Panc1 (cell line): ENCODE results near the gene PAFAH1B1. TPM values are rescaled to one million over a fixed set of nuclear protein-coding genes. Genes with fewer than 3 reads are reported as not detected.

Experiments
- ATAC-seq: fragments of 200-7000 bp; cut with Tn5 transposase; 2 replicates; pipeline ENCODE4 v1.9.1; 2020; ENCODE audit warnings: mild to moderate bottlenecking, moderate library complexity
- BruUV-seq: library from RNA; stranded (reverse); fragments of 400-500 nt; replicated peaks from 2 replicates; lab custom pipeline; 2021; lab: Mats Ljungman, UMichigan
- CTCF ChIA-PET: fragments of 300-600 bp; sonication (Branson Sonifier 250); formaldehyde crosslinking; loops from one replicate; lab custom pipeline; 2022; ENCODE audit warnings: antibody characterized with exemption; lab: Charles Lee
- POLR2A ChIA-PET: fragments of 300-600 bp; sonication (Branson Sonifier 250); formaldehyde crosslinking; loops from one replicate; lab custom pipeline; 2022; ENCODE audit warnings: antibody characterized with exemption; lab: Charles Lee
- DNase-seq: peaks from one replicate; pipeline ENCODE4 v3.0.0-alpha.2; 2010; ENCODE audit warnings: low read depth, low spot score
- H3K27ac ChIP-seq: 2 replicates; pipeline ENCODE4 v1.5.1; 2011; ENCODE audit warnings: mild to moderate bottlenecking, low read length, inconsistent platforms
- H3K27me3 ChIP-seq: fragments of 200-500 bp; sonication (Bioruptor generic); 2 replicates; pipeline ENCODE4 v1.6.0; 2014; ENCODE audit warnings: low read length, inconsistent platforms; ENCODE audit not compliant: control insufficient read depth, insufficient read depth
- H3K36me3 ChIP-seq: fragments of 200-500 bp; sonication (Bioruptor generic); 2 replicates; pipeline ENCODE4 v1.5.1; 2014; ENCODE audit warnings: inconsistent platforms, mild to moderate bottlenecking, low read length, moderate library complexity; ENCODE audit not compliant: control insufficient read depth, insufficient read depth
- H3K4me1 ChIP-seq: 2 replicates; pipeline ENCODE4 v1.5.1; 2011; ENCODE audit warnings: inconsistent platforms, mild to moderate bottlenecking, low read length, moderate library complexity; ENCODE audit not compliant: control insufficient read depth, insufficient read depth
- H3K4me3 ChIP-seq, 2 experiments: 2 replicates each; pipeline ENCODE4 v1.5.1; 2011 to 2012; ENCODE audit warnings: low read depth in 2 of 2, low read length in 2 of 2, mild to moderate bottlenecking in 2 of 2, inconsistent platforms in 1 of 2, moderate library complexity in 1 of 2
- H3K9me3 ChIP-seq: fragments of 200-500 bp; sonication (Bioruptor generic); 2 replicates; pipeline ENCODE4 v1.5.1; 2014; ENCODE audit warnings: low read depth, mild to moderate bottlenecking, inconsistent platforms, low read length, moderate library complexity; ENCODE audit not compliant: control insufficient read depth, insufficient read depth
- POLR2AphosphoS5 ChIP-seq: IDR thresholded peaks from 2 replicates; pipeline ENCODE4 v1.6.1; 2012; ENCODE audit warnings: mild to moderate bottlenecking, low read depth, low read length, moderate library complexity
- SIN3A ChIP-seq: IDR thresholded peaks from 2 replicates; pipeline ENCODE4 v1.6.1; 2012; ENCODE audit warnings: low read depth, mild to moderate bottlenecking, low read length, moderate library complexity, borderline replicate concordance; ENCODE audit not compliant: insufficient read depth
- TCF7L2 ChIP-seq: IDR thresholded peaks from 2 replicates; pipeline ENCODE4 v1.6.1; 2011; ENCODE audit warnings: mild to moderate bottlenecking, low read depth, low read length, inconsistent platforms
- in situ Hi-C: cut with HindIII; loops from 2 replicates; pipeline ENCODE4 v1.10.0; 2016; ENCODE audit warnings: low sequenced_read_pairs, low pct_unique_long_range_greater_than_20kb
- intact Hi-C: fragments of 100-400 bp; cut with micrococcal nuclease; formaldehyde crosslinking; loops from one replicate; pipeline ENCODE4 v1.10.0; 2022; ENCODE audit not compliant: unreplicated experiment
- total RNA-seq: library from RNA; stranded (reverse); gene quantifications from one replicate; pipeline ENCODE4 v1.2.1, GENCODE V29; 2021; ENCODE audit not compliant: unreplicated experiment
- TF ChIP-seq, protein P1 (sequence below), 2 experiments: IDR thresholded peaks; 2 replicates each; pipeline ENCODE4 v1.6.1; 2011 to 2012; ENCODE audit warnings: low read depth in 2 of 2, control low read depth in 1 of 2, low read length in 1 of 2, mild to moderate bottlenecking in 1 of 2, moderate library complexity in 1 of 2; ENCODE audit not compliant: insufficient read depth in 1 of 2
- TF ChIP-seq, protein P2 (sequence below): fragments of 450-650 bp; IDR thresholded peaks from 2 replicates; pipeline ENCODE4 v1.5.1; 2017; ENCODE audit warnings: mild to moderate bottlenecking

The PAFAH1B1 gene
- total RNA-seq, 1 experiment from 2014 or later: 120 TPM

DNA sequence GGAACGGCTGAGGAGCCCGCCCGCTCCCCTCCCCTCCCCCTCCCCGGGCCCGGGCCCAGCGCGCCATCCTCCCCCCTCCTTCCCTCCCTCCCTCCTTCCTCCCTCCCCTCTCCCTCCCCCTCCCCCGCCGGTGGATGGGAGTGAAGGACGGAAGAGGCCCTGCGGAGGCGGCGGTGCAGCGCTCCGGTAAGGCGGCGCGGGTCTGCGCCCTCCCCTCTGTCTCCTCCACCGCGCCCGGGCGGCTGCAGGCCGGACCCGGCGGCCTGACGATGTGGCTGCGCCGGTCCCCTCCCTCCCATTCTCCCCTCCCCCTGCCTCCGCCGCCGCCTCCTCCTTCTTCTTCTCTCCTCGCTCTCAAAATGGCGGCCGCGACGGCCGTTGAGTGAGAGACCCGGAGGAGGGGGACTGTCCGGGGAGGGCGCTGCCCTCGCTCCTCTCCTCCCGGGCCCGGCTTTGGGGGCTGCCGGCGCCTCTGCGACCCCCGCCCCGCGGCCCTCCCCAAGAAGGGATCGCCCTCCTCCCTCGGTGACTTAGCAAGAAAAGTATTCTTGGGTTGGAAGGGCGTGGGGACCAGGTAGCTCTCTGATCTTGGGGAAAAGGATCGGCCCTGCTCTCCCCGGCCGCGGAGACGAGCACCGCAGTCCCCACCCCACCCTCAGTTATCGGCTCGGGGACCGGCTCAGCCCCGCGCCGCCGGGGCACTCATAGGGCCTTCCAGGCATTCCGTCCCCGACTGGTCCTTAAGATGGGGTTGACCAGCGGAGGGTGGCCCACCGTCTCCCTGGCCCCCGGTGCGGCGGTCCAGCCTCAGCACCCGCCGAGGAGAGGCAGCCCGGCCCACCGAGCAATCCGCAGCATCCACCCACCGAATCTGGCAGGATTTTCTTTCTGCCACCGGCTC is 617 bp downstream of the PAFAH1B1 start:
- in situ Hi-C loops (no loop called here), intact Hi-C loops (no loop called here)
- no peaks in the 10 kb centered on the region for H3K9me3 ChIP-seq
- H3K4me1 ChIP-seq: peaks cover 21% of the 10 kb centered on the region
- CTCF ChIA-PET: no interaction called here
- POLR2A ChIA-PET: interaction anchor here (0.6 kb wide), 1 partner anchor 47 kb away, joined by 3 read pairs; no protein-coding TSS in a partner anchor
- peak overlapping the region; percentile 88 for H3K27ac ChIP-seq
- TF ChIP-seq SIN3A: 0 out of 2 replicates have a peak, but pooled peaks have one; percentile 44
- TF ChIP-seq, protein P1, sequence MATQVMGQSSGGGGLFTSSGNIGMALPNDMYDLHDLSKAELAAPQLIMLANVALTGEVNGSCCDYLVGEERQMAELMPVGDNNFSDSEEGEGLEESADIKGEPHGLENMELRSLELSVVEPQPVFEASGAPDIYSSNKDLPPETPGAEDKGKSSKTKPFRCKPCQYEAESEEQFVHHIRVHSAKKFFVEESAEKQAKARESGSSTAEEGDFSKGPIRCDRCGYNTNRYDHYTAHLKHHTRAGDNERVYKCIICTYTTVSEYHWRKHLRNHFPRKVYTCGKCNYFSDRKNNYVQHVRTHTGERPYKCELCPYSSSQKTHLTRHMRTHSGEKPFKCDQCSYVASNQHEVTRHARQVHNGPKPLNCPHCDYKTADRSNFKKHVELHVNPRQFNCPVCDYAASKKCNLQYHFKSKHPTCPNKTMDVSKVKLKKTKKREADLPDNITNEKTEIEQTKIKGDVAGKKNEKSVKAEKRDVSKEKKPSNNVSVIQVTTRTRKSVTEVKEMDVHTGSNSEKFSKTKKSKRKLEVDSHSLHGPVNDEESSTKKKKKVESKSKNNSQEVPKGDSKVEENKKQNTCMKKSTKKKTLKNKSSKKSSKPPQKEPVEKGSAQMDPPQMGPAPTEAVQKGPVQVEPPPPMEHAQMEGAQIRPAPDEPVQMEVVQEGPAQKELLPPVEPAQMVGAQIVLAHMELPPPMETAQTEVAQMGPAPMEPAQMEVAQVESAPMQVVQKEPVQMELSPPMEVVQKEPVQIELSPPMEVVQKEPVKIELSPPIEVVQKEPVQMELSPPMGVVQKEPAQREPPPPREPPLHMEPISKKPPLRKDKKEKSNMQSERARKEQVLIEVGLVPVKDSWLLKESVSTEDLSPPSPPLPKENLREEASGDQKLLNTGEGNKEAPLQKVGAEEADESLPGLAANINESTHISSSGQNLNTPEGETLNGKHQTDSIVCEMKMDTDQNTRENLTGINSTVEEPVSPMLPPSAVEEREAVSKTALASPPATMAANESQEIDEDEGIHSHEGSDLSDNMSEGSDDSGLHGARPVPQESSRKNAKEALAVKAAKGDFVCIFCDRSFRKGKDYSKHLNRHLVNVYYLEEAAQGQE (IDR thresholded peaks at IDR 0.05; ENCODE audit: insufficient read depth in 1 of 2, low read depth in 2 of 2, low read length in 1 of 2): no peak
- H3K27me3 ChIP-seq: no peaks in the 10 kb centered on the region
- ATAC-seq (peak; percentile 74), DNase-seq (no peak)
- peak overlapping the region; percentile 84 to 93 for H3K4me3 ChIP-seq
- BruUV-seq: no TSS peak
- peaks cover 7% of the 10 kb centered on the region for H3K36me3 ChIP-seq

DNA sequence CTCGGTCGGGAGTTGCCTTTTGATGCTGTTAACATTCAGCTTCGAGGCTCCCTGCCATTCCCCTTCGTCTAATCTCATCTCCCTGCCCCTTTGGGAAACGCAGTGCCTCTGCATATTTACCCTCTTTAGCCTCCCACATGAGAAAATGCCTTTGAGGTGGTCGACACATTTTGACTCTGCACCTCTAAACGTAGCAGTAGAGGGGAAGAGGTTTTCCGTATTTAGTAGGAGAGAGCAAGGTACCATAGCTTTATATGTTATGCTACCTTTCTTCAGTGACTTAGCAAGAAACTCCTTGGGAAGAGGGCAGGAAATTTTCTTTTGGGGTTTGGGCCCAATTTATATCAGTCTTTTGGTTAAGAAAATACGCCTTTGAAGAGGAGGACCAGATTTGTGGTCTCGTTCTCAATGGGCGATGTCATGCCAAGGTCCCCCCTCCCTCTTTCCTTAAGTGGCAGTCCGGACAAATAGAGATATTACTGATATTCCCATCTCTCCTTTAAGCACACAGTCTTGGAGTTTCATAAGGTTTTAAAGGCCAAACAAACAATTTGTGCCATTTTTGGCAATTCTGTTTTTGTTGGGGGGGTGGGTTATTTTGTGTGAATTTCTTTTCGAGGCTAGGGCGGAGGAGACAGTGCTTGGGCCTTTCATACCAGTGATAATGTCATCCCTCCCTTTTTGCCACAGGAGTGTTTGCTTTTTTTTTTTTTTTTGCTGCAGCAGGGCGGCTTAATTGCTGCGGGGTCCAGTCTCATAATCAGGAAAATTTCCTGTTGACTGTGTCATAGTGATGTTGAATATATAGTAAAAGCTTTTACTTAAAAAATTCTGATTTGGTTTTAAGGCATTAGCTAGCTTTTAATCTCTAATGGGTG is 1.5 kb downstream of the PAFAH1B1 start:
- TF ChIP-seq SIN3A: no peak
- TF ChIP-seq, protein P1 (IDR thresholded peaks at IDR 0.05; ENCODE audit: insufficient read depth in 1 of 2, low read depth in 2 of 2, low read length in 1 of 2): no peak
- no peak for TF ChIP-seq POLR2AphosphoS5
- TF ChIP-seq TCF7L2: no peak
- TF ChIP-seq, protein P2, sequence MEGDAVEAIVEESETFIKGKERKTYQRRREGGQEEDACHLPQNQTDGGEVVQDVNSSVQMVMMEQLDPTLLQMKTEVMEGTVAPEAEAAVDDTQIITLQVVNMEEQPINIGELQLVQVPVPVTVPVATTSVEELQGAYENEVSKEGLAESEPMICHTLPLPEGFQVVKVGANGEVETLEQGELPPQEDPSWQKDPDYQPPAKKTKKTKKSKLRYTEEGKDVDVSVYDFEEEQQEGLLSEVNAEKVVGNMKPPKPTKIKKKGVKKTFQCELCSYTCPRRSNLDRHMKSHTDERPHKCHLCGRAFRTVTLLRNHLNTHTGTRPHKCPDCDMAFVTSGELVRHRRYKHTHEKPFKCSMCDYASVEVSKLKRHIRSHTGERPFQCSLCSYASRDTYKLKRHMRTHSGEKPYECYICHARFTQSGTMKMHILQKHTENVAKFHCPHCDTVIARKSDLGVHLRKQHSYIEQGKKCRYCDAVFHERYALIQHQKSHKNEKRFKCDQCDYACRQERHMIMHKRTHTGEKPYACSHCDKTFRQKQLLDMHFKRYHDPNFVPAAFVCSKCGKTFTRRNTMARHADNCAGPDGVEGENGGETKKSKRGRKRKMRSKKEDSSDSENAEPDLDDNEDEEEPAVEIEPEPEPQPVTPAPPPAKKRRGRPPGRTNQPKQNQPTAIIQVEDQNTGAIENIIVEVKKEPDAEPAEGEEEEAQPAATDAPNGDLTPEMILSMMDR: no peak

More for the DNA sequence above, 1.5 kb downstream of the PAFAH1B1 start:
- ChIA-PET POLR2A (interaction anchor here (0.6 to 0.8 kb wide), 4 partner anchors 48 to 201 kb away, joined by 3 to 14 read pairs (median 4); no protein-coding TSS in a partner anchor), CTCF (interaction anchor here (0.7 kb wide), 1 partner anchor 212 kb away, joined by 12 read pairs; no protein-coding TSS in a partner anchor)
- H3K27me3 ChIP-seq: no peaks in the 10 kb centered on the region
- intact Hi-C loops (no loop called here), in situ Hi-C loops (no loop called here)
- no peaks in the 10 kb centered on the region for H3K9me3 ChIP-seq
- H3K27ac ChIP-seq: peak overlapping the region; percentile 88
- peaks cover 7% of the 10 kb centered on the region for H3K36me3 ChIP-seq
- peak overlapping the region; percentile 84 to 93 for H3K4me3 ChIP-seq
- BruUV-seq: no TSS peak
- H3K4me1 ChIP-seq: peaks cover 23% of the 10 kb centered on the region
- ATAC-seq (no peak), DNase-seq (no peak)
